RWPE1 (cell line): ENCODE data around the gene IGF2BP2.

ENCODE experiments used
- CTCF ChIA-PET: fragments of 350-600 bp; sonication (Branson Sonifier 250); formaldehyde crosslinking; extraction: SDS; loops from one replicate; lab custom pipeline; 2021; lab: Yijun Ruan, JAX
- POLR2A ChIA-PET: fragments of 400-600 bp; formaldehyde crosslinking; extraction: SDS; loops from one replicate; lab custom pipeline; 2020; ENCODE audit warnings: antibody characterized with exemption; ENCODE audit not compliant: low non-redundant PET; lab: Yijun Ruan, JAX
- DNase-seq: peaks from one replicate; pipeline ENCODE4 v3.0.0; 2012; ENCODE audit warnings: low spot score
- H3K27ac ChIP-seq: fragments of 450-650 bp; 2 replicates; pipeline ENCODE4 v1.5.1; 2017
- TF ChIP-seq, protein P1 (sequence below): fragments of 450-650 bp; conservative IDR thresholded peaks from 2 replicates; pipeline ENCODE4 v1.5.1; 2017; ENCODE audit warnings: low read depth, mild to moderate bottlenecking

Gene IGF2BP2

DNA sequence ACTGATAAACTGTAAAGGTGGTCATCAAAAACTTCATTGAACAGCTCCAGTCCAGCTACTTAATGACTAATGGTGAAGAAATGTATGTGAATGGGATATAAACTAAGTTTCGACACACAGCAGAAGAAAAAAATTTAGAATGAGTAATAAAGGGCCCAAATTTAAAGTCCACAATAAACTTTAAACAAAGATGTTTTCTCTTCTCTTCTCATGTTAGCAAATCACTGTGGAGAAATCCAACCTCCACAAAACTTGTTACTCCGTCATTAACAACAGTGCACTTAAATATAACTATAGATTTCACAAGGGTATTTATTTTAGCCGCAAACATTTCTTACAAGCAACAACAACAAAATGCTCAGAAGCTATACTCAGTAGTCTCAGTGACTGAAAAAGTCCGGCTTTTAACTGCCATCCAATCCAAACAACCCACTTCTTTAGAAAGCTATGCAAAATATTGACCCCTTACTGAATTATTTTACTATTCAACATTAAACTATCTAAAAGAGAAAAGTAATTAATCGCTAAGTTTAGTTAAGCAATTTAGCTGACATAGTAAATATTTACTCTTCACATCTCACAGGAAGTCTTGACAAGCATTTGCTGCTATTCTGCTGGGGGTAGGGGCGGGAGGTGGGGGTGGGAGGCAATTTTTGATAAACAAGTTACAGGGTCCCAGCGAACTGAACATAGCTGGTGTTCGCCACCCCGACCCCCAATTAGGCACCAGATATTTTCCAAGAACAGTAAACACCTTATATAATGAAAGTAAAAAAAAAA, 2.4 kb downstream of the IGF2BP2 start:
- CTCF ChIA-PET = interaction anchor here (0.6 to 2.7 kb wide), 6 partner anchors 10 to 968 kb away, joined by 3 to 16 read pairs (median 4); no protein-coding TSS in a partner anchor
- POLR2A ChIA-PET = interaction anchor here (0.5 kb wide), 1 partner anchor 962 kb away, joined by 3 read pairs; no protein-coding TSS in a partner anchor
- peak overlapping the region; percentile 95 for H3K27ac ChIP-seq
- peak; percentile 65 for DNase-seq
- TF ChIP-seq, protein P1, sequence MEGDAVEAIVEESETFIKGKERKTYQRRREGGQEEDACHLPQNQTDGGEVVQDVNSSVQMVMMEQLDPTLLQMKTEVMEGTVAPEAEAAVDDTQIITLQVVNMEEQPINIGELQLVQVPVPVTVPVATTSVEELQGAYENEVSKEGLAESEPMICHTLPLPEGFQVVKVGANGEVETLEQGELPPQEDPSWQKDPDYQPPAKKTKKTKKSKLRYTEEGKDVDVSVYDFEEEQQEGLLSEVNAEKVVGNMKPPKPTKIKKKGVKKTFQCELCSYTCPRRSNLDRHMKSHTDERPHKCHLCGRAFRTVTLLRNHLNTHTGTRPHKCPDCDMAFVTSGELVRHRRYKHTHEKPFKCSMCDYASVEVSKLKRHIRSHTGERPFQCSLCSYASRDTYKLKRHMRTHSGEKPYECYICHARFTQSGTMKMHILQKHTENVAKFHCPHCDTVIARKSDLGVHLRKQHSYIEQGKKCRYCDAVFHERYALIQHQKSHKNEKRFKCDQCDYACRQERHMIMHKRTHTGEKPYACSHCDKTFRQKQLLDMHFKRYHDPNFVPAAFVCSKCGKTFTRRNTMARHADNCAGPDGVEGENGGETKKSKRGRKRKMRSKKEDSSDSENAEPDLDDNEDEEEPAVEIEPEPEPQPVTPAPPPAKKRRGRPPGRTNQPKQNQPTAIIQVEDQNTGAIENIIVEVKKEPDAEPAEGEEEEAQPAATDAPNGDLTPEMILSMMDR = no peak

GRCh38 chr3:185820973-185821758, 3.7 kb downstream of the IGF2BP2 start:
- ChIA-PET CTCF (interaction anchor here (0.6 to 2.7 kb wide), 3 partner anchors 79 to 160 kb away, joined by 3 to 16 read pairs (median 5); no protein-coding TSS in a partner anchor), POLR2A (interaction anchor here (0.6 kb wide), 1 partner anchor 69 kb away, joined by 5 read pairs; no protein-coding TSS in a partner anchor)
- peak; percentile 74 for DNase-seq
- TF ChIP-seq, protein P1 = no peak
- no peak overlapping the region for H3K27ac ChIP-seq

DNA sequence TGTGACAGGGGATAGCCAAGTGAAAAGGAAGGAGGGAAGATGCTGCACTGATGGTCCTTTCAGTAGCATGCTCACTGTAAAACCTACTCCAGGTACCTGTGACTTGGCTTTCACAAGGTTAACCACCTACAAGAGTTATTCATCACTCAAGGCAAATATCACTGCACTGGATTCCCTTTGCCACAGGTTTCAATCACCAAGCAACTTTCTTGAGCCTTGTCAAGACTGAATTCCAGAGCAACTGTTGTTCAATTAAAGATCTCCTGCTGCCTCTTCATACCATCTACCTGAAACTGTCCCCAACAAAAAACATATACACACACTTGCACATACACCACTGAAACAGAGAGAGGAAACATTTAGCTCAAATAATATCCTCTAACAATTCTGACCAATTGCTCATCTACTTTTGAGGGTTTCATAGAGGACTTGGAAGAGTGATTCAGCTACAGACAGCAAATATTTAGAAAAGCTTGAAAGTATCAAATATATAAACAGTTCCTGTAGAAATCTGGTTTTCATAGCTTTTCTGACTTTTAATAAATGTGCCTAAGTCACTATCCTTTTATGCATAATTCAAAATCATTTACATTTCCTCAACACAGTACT, 6.5 kb downstream of the IGF2BP2 start:
- POLR2A ChIA-PET = no interaction called here
- TF ChIP-seq, protein P1 = no peak
- H3K27ac ChIP-seq = no peak overlapping the region
- CTCF ChIA-PET = interaction anchor here (0.7 kb wide), 1 partner anchor 114 kb away, joined by 4 read pairs; no protein-coding TSS in a partner anchor
- no peak for DNase-seq

GRCh38 chr3:185815391-185816282, 9.2 kb downstream of the IGF2BP2 start:
- no peak overlapping the region for H3K27ac ChIP-seq
- ChIA-PET CTCF (interaction anchor here (0.6 to 1.2 kb wide), 2 partner anchors 76 to 156 kb away, joined by 3 to 5 read pairs; no protein-coding TSS in a partner anchor), POLR2A (no interaction called here)

DNA sequence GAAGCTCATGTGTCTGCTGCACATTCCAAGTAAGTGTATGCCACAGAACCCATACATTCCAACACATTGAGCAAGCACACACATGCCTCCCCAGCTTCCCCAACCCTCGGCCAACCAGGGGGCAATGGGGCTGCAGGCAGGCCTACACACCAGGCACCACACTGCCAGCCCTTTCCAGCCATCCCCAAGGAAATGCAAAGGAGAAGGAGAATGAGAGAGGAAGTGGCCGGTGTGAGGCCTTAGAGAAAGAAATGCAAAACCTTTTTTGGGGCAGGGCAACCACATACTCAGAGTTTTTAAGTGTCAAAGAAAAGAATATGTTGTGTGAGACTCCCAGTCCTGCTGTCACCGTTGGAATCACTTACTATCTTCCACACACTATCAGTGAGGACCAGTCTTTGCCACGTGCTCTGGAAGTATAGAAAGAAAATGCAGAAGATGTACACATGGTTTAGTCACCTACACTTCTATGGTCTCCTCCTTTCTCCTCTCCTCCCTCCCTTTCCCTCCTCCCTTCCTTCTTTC, 11.1 kb downstream of the IGF2BP2 start:
- H3K27ac ChIP-seq = peak overlapping the region; percentile 84
- TF ChIP-seq, protein P1 = no peak
- peak; percentile 75 for DNase-seq
- ChIA-PET CTCF (interaction anchor here (1.4 kb wide), 1 partner anchor 45 kb away, joined by 4 read pairs; no protein-coding TSS in a partner anchor), POLR2A (no interaction called here)

More at GRCh38 chr3:185815391-185816282, 9.2 kb downstream of the IGF2BP2 start:
- TF ChIP-seq, protein P1 = no peak
- no peak for DNase-seq
